Vagina (tissue), 2 donors: ENCODE data around the gene SRSF6.

Source experiments
- POLR2A ChIP-seq, 2 donors: fragments of 450-650 bp; IDR thresholded peaks; one replicate each; pipeline ENCODE4 v1.6.1; 2017; ENCODE audit warnings: antibody characterized with exemption in 2 of 2, mild to moderate bottlenecking in 2 of 2, moderate library complexity in 2 of 2
- POLR2AphosphoS5 ChIP-seq, 2 donors: sonication (generic); formaldehyde crosslinking; IDR thresholded peaks; one replicate each; pipeline ENCODE4 v1.9.0; 2017; ENCODE audit warnings: antibody characterized with exemption in 2 of 2, mild to moderate bottlenecking in 2 of 2, low read depth in 1 of 2; ENCODE audit not compliant: insufficient read depth in 1 of 2
- TF ChIP-seq, protein P1 (sequence below), 3 experiments: fragments of 450-650 bp in 2 of 3; fragments of 200-600 bp in 1 of 3; sonication (generic) in 1 of 3; IDR thresholded peaks; one replicate each; pipeline ENCODE4 v1.5.1; 2017 to 2019; ENCODE audit warnings: antibody characterized with exemption in 3 of 3, mild to moderate bottlenecking in 2 of 3, moderate library complexity in 2 of 3

DNA sequence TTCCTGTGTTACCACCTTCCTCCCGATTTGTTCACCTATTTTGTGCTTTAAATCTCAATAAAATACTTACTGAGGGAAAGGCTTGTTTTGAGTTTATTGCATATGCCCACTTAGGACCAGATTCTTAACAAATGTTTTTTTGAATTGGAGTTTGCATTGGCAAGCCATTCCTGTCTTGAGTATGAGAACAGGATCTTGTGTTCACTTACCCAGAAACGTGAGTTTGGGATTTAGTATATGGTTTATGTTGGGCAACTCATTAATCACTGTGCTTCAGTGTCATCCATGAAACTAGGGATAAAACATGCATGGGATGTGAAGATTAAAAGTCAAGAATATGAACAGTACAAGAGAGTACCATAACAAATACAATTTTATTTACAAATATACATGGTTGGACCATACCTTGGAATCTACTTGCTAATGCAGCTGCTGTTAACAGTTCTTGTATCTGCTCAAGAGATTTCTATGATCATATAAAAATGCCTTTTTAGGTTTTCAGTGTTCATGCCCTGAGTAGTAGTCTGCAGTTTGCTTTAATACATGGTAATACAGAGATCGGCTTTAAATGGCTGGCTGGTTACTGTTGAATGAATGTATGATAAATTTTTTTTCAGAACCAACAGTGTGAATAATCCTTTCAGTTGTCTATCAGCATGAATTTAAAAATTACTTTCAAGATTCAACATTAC lies 6.0 kb downstream of the SRSF6 start:
- no peak for TF ChIP-seq POLR2AphosphoS5 (IDR thresholded peaks at IDR 0.05; ENCODE audit: insufficient read depth in 1 of 2, low read depth in 1 of 2)
- TF ChIP-seq, protein P1, sequence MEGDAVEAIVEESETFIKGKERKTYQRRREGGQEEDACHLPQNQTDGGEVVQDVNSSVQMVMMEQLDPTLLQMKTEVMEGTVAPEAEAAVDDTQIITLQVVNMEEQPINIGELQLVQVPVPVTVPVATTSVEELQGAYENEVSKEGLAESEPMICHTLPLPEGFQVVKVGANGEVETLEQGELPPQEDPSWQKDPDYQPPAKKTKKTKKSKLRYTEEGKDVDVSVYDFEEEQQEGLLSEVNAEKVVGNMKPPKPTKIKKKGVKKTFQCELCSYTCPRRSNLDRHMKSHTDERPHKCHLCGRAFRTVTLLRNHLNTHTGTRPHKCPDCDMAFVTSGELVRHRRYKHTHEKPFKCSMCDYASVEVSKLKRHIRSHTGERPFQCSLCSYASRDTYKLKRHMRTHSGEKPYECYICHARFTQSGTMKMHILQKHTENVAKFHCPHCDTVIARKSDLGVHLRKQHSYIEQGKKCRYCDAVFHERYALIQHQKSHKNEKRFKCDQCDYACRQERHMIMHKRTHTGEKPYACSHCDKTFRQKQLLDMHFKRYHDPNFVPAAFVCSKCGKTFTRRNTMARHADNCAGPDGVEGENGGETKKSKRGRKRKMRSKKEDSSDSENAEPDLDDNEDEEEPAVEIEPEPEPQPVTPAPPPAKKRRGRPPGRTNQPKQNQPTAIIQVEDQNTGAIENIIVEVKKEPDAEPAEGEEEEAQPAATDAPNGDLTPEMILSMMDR (IDR thresholded peaks at IDR 0.05), result no peak
- TF ChIP-seq POLR2A (IDR thresholded peaks at IDR 0.05), result no peak
